Activated CD8-positive, alpha-beta memory T cell treated with anti-CD3 and anti-CD28 coated beads for 36 hours (primary cell): Measurements from ENCODE around the gene CASZ1. TPM values are rescaled to one million over a fixed set of nuclear protein-coding genes. Genes with fewer than 3 reads are reported as not detected.

Experiments used
- CTCF ChIA-PET: fragments of 350-600 bp; sonication (Branson Sonifier 250); formaldehyde crosslinking; loops from one replicate; lab custom pipeline; 2021; ENCODE audit warnings: antibody characterized with exemption; lab: Charles Lee
- POLR2A ChIA-PET: fragments of 350-600 bp; sonication (Branson Sonifier 250); formaldehyde crosslinking; loops from one replicate; lab custom pipeline; 2021; ENCODE audit warnings: antibody characterized with exemption; lab: Charles Lee
- total RNA-seq, 2 experiments: library from RNA; stranded (reverse); gene quantifications; one replicate each; pipeline ENCODE4 v1.2.3, GENCODE V29; 2021

The CASZ1 gene
- total RNA-seq, 2 experiments from 2014 or later = 2.4 to 3.7 TPM

- CTCF ChIA-PET = no interaction called here
- POLR2A ChIA-PET = no interaction called here
These were observed 157.3 kb downstream of the CASZ1 start for GRCh38 chr1:10639011-10639774.

DNA sequence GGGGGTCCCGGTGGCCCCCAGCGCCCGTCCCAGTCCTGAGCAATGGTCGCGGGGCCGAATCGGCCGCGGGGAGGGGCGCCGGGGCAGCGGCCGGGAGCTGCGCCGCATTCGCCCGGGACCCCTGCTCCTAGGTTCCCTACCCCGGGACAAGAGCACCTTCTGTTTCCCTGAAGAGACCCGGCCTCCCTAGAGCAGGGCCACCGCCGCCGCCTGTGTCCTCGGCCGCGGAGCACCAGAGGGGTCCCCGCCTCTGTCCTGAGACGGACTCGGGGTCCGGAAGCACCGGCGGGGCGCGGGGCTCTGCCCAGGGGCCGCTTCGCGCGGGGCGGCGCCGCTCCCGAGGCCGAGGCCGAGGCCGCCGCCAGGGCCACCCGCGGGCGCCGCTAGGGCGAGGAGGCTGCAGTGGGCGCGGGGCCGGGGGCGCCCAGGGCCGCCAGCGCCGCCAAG, 157.9 kb downstream of the CASZ1 start:
- ChIA-PET CTCF (interaction anchor here (1.1 kb wide), 1 partner anchor 114 kb away, joined by 3 read pairs; no protein-coding TSS in a partner anchor), POLR2A (no interaction called here)

DNA sequence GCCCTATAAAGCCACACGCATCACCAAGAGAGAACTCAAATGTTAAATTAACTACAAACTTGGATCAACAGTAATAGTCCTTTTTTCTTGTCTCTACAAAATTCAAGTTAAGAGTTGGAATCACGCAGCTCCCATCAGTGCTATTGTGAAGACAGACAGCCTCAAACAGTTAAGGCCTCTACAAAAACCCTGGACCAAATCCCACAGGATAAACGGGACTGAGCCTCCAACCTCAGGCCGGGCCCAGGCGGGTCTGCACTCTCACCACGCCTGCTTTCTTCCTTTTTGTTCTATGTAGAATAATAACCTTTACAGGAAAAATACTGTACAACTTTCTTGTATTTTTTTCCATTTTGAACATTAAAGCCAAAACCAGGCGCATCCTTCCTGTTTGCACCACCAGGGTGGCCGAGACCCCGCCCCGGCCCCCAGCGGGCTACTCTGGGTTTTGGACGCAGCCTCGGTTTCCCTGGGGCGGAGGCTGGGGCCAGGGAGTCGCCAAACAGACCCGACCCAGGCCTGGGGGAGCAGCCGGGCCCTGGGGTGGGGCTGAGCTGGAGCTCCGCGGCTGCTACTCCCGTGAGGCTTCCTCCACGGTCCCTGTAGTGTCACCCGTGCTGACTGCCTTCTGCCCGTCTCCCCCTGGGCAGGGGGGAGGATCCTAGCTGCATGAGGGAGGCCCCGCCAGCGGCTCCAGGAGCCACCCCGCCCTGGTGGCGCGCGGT, 158.4 kb downstream of the CASZ1 start:
- CTCF ChIA-PET = interaction anchor here (1.1 kb wide), 1 partner anchor 114 kb away, joined by 3 read pairs; no protein-coding TSS in a partner anchor

DNA sequence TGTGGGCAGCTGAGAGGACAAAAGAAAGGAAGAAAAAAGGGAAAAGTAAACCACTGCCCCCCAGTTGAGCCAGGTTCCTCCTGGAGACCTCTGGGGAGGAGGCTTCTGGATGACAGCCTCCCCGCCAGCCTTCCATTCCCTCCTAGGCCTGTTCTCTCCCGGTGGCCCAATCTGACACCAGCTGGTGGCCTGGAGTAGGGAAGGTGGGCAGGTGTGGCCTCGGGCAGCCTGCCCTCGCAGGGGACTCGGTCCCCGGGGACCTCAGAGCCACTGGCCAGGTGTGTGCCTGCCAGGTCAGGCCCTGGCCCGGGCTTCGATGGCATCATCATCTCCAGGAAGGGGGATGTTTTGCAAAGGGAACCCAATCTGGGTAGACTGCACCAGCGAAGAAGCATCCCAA, 159.0 kb downstream of the CASZ1 start:
- ChIA-PET CTCF (interaction anchor here (1.1 kb wide), 1 partner anchor 113 kb away, joined by 3 read pairs; no protein-coding TSS in a partner anchor), POLR2A (no interaction called here)

More for the DNA sequence above, 158.4 kb downstream of the CASZ1 start:
- POLR2A ChIA-PET = no interaction called here

DNA sequence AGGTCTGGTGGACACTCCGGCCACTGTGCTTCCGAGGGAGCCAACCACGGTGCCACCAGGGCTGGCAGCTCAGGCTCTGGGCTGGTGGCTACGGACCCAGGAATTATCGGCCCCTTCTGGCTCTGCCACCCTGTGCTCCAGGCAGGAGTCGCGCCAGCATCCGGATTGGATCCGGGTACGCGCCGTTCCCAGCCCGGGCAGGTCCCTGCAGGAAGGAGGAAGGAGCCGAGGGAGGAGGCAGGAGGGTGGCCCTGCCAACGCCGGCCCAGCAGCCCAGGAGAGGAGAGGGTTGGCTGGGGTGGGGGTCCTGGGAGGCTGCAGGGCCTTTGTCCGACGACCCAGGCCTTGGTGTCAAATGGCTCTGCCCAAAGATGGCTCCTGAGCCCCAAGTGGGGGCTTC, 160.5 kb downstream of the CASZ1 start:
- CTCF ChIA-PET = no interaction called here
- POLR2A ChIA-PET = no interaction called here

DNA sequence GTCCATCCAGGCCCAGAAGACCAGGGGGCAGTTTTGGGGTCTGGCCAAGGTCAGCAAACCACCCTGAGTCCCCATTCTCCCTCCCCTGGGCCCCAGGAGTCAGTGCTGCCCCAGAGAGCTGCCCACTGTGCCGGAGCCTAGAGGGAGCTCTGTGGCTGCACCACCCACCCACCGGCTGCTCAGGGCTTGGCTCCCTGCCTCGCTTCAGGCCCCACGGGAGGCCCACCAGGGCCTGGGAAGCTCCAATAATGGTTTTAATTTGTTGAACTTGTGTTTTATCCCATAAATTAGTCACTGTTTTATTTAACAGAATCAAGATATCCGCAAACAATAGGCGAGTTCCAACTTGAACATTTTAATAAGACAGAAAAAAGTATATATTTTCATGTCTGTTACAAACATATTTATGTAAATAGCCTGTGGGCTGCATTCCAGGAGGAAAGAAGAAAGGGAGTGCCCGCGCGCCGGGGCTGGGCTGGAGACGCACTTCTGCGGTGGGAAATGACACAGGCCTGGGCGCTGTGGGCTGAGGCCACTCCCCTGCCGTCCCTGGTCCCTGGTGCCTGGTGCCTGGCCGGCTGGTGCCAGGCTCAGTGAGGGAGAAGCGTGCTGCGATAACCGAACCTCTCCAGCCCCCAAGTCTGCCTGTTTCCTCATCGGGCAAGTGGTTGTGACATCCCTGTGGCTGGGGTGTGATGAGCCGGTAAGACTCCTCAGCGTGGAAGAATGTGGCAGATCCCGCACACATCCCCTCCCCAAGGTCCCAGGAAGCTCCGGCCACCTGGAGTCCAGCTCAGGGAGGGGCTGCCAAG, 161.2 kb downstream of the CASZ1 start:
- CTCF ChIA-PET = no interaction called here

GRCh38 chr1:10634428-10635084, 161.9 kb downstream of the CASZ1 start:
- ChIA-PET CTCF (interaction anchor here (0.6 kb wide), 1 partner anchor 1143 kb away, joined by 3 read pairs; no protein-coding TSS in a partner anchor), POLR2A (no interaction called here)

More for the DNA sequence above, 161.2 kb downstream of the CASZ1 start:
- POLR2A ChIA-PET = no interaction called here

- CTCF ChIA-PET = interaction anchor here (0.6 kb wide), 1 partner anchor 1143 kb away, joined by 3 read pairs; no protein-coding TSS in a partner anchor
- POLR2A ChIA-PET = no interaction called here
These were observed 162.4 kb downstream of the CASZ1 start for GRCh38 chr1:10634075-10634427.

DNA sequence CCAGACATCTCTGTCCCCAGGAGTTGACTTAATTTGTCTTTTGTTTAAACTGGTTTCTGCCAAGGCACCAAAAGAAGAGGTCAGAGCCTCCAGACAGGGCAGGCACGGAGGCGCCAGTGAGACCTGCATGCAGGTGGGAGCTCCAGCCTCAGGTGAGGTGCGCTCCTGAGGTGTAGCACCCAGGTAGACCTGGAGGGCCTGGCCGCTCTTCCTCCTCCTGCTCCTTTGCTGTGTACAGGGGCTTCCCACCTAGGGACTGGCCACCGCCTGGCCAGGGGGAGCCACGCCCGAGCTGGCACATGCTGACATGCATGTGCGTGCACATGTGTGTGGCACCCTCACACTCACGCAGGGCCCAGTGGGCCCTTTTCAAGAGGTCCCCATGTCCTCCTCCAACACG, 163.0 kb downstream of the CASZ1 start:
- ChIA-PET CTCF (no interaction called here), POLR2A (no interaction called here)

DNA sequence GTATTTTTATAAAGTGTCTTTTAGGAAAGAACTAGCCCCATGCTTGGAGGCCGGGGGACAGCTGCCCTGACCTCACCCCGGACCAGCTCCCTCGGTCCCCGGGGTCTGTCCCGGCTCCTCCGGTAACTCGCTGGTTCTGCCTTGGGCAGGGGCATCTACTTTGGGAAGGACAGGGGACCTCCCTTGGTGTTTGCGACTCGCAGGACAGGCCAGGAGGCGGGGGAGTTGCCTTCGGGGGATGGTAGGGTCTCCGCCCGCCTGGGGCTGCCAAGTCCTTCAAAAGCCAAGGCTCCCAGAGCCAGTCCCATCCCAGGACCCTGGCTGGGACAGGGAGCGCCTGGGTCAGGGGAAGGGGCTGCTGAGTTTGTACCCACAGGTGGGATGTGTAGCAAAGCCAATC, 163.8 kb downstream of the CASZ1 start:
- ChIA-PET CTCF (interaction anchor here (0.6 kb wide), 1 partner anchor 304 kb away, joined by 4 read pairs; no protein-coding TSS in a partner anchor), POLR2A (no interaction called here)

DNA sequence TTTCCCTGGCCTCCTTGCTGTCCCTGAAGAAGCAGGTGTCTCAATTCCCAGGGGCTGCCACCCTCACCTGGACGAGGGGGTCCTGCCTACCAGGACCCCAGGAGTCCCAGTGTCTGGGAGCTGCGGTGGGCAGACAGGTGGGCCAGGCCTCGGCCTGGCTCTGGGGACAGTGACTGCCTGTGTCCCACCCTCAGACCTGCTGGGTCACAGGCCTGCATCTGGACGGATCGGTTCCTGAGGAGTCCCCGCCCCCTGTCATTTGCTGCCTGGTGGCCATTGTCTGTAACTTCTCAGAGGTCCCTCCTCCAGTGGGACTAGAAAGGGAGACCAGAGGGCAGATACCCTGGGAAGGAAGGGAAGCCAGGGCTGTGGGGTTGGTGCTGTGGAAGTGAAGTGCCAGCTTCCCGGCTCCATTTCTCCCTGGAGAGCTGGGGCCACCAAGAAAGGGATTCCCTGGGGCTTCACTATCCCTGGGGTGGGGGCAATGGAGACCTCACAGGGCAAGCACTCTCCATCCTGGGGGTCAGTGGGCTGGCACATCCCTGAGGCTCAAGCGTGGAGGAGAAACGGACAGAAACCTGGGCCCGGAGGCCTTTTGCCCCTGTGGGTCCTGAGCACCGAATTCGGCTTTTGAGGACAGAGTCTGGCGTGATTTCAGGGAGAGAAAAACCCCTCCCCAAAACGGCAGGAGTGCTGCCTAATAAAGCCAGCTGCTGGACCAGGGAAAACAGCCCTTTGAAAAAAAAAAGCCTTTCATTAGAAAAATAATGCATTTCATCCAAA, 164.4 kb downstream of the CASZ1 start:
- ChIA-PET CTCF (interaction anchor here (0.6 kb wide), 1 partner anchor 305 kb away, joined by 4 read pairs; no protein-coding TSS in a partner anchor), POLR2A (no interaction called here)

DNA sequence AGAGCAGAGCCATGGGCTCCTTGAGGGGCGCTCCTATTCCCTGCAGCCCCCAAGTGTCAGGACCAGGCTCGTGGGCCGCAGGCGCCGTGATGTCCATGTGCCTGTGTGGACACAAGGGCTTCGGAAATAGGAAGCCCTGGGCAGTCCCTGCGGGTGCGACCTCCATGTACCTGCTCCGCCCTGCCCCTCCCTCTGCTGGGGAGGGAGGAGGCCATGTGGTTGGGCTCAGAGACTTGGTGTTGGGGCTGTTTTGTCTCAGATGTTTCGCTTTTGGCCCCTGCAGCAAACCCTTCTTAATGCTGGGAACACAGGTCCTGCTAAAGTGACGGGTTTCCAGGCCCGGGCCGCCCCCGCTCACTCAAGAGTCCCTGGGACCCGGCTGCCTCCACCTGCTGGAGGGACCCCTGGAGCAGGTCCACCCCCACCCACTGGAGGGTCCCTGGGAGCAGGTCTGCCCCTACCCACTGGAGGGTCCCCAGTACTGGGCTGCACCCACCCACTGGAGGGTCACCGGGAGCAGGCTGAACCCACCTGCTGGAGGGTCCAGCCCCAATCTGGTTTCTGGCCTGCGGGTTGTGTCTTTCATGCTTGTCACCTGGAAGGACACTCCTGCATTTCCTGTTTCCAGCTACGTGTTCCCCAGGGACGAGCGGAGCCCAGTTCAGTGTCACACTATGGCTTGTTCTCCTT, 165.2 kb downstream of the CASZ1 start:
- CTCF ChIA-PET = no interaction called here
- POLR2A ChIA-PET = no interaction called here

GRCh38 chr1:10630661-10631120, 165.8 kb downstream of the CASZ1 start:
- ChIA-PET CTCF (no interaction called here), POLR2A (no interaction called here)

GRCh38 chr1:10629816-10630571, 166.5 kb downstream of the CASZ1 start:
- ChIA-PET CTCF (no interaction called here), POLR2A (no interaction called here)

- ChIA-PET CTCF (interaction anchor here (1.1 kb wide), 1 partner anchor 9 kb away, joined by 3 read pairs; no protein-coding TSS in a partner anchor), POLR2A (no interaction called here)
These were observed 167.2 kb downstream of the CASZ1 start for GRCh38 chr1:10629091-10629815.

- POLR2A ChIA-PET = no interaction called here
- CTCF ChIA-PET = interaction anchor here (1.1 kb wide), 1 partner anchor 9 kb away, joined by 3 read pairs; no protein-coding TSS in a partner anchor
These were observed 167.8 kb downstream of the CASZ1 start for GRCh38 chr1:10628685-10629084.
